ENCODE results near the gene ZPBP2.
A peak's percentile ranks its signal among the peaks of the same experiment; 100 is the strongest.
"Not testable (repeated sequence)": the region's sequence is repeated elsewhere in the genome, so short reads cannot be mapped to it uniquely, and the experiment has no call there.

ZPBP2 gene

GRCh38 chr17:39871801-39872200, 3.8 kb downstream of the ZPBP2 start:
- no peak for DNase-seq (ENCODE audit: low read depth)
- TF ChIP-seq MAX (IDR thresholded peaks at IDR 0.05; ENCODE audit: low read depth, low read length) (no peak), POLR2A (IDR thresholded peaks at IDR 0.05; ENCODE audit: extremely low read depth, insufficient read length) (no peak), MYC (IDR thresholded peaks at IDR 0.05; ENCODE audit: low read depth, low read length) (no peak)
- TF ChIP-seq, protein P1, sequence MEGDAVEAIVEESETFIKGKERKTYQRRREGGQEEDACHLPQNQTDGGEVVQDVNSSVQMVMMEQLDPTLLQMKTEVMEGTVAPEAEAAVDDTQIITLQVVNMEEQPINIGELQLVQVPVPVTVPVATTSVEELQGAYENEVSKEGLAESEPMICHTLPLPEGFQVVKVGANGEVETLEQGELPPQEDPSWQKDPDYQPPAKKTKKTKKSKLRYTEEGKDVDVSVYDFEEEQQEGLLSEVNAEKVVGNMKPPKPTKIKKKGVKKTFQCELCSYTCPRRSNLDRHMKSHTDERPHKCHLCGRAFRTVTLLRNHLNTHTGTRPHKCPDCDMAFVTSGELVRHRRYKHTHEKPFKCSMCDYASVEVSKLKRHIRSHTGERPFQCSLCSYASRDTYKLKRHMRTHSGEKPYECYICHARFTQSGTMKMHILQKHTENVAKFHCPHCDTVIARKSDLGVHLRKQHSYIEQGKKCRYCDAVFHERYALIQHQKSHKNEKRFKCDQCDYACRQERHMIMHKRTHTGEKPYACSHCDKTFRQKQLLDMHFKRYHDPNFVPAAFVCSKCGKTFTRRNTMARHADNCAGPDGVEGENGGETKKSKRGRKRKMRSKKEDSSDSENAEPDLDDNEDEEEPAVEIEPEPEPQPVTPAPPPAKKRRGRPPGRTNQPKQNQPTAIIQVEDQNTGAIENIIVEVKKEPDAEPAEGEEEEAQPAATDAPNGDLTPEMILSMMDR (IDR thresholded peaks at IDR 0.05; ENCODE audit: low read depth, low read length) = no peak

GRCh38 chr17:39872751-39873150, 4.7 kb downstream of the ZPBP2 start:
- peak; percentile 53 for DNase-seq (ENCODE audit: low read depth)
- TF ChIP-seq POLR2A (IDR thresholded peaks at IDR 0.05; ENCODE audit: extremely low read depth, insufficient read length) (no peak), MYC (IDR thresholded peaks at IDR 0.05; ENCODE audit: low read depth, low read length) (peak; percentile 73; the same call in 1 of the 2 replicates), MAX (IDR thresholded peaks at IDR 0.05; ENCODE audit: low read depth, low read length) (peak; percentile 67)
- TF ChIP-seq, protein P1 (IDR thresholded peaks at IDR 0.05; ENCODE audit: low read depth, low read length) = no peak
- H3K4me3 ChIP-seq (ENCODE audit: low read depth, low read length) = no peak overlapping the region

More at GRCh38 chr17:39871801-39872200, 3.8 kb downstream of the ZPBP2 start:
- H3K4me3 ChIP-seq (ENCODE audit: low read depth, low read length) = no peak overlapping the region

DNA sequence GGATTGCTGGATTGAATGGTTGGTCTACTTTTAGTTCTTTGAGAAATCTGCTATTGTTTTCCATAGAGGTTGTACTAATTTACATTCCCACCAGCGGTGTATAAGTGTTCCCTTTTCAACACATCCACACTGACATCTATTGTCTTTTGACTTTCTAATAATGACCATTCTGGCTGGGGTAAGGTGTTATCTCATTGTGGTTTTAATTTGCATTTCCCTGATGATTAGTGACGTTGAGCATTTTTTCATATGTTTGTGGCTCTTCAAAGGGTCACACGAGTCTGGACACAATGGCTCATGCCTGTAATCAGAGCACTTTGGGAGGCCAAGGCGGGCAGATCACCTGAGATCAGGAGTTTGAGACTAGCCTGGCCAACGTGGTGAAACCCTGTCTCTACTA, 18.1 kb downstream of the ZPBP2 start:
- DNase-seq (ENCODE audit: low read depth) = not testable (repeated sequence)

DNA sequence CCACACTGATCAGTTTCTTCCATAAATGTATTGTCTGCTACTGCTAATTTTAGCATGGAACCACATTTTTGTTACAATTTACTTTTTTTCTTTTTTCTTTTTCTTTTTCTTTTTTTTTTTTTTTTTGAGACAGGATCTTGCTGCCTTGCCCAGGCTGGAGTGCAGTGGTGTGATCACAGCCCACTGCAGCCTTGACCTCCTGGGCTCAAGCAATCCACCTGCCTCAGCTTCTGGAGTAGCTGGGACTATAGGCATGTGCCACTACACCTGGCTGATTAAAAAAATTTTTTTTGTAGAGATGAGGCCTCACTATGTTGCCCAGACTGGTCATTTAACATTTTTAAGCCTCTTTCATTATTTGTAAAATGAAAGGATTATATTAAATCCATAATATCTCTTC, 19.1 kb downstream of the ZPBP2 start:
- H3K4me3 ChIP-seq (ENCODE audit: low read depth, low read length) = no peak overlapping the region
- no peak for DNase-seq (ENCODE audit: low read depth)
- TF ChIP-seq POLR2A (IDR thresholded peaks at IDR 0.05; ENCODE audit: extremely low read depth, insufficient read length) (no peak), MYC (IDR thresholded peaks at IDR 0.05; ENCODE audit: low read depth, low read length) (no peak), MAX (IDR thresholded peaks at IDR 0.05; ENCODE audit: low read depth, low read length) (no peak)
- TF ChIP-seq, protein P1 (IDR thresholded peaks at IDR 0.05; ENCODE audit: low read depth, low read length) = no peak

More for the DNA sequence above, 18.1 kb downstream of the ZPBP2 start:
- H3K4me3 ChIP-seq (ENCODE audit: low read depth, low read length) = not testable (repeated sequence)

GRCh38 chr17:39889200-39889599, 21.2 kb downstream of the ZPBP2 start:
- TF ChIP-seq MAX (IDR thresholded peaks at IDR 0.05; ENCODE audit: low read depth, low read length) (no peak), POLR2A (IDR thresholded peaks at IDR 0.05; ENCODE audit: extremely low read depth, insufficient read length) (no peak), MYC (IDR thresholded peaks at IDR 0.05; ENCODE audit: low read depth, low read length) (no peak)
- TF ChIP-seq, protein P1 (IDR thresholded peaks at IDR 0.05; ENCODE audit: low read depth, low read length) = no peak
- DNase-seq (ENCODE audit: low read depth) = no peak

GRCh38 chr17:39894681-39895376, 26.8 kb downstream of the ZPBP2 start:
- TF ChIP-seq POLR2A (IDR thresholded peaks at IDR 0.05; ENCODE audit: extremely low read depth, insufficient read length) = no peak
- TF ChIP-seq, protein P1 (IDR thresholded peaks at IDR 0.05; ENCODE audit: low read depth, low read length) = no peak
- TF ChIP-seq MAX (IDR thresholded peaks at IDR 0.05; ENCODE audit: low read depth, low read length) = no peak
- no peak for TF ChIP-seq MYC (IDR thresholded peaks at IDR 0.05; ENCODE audit: low read depth, low read length)
- no peak overlapping the region for H3K4me3 ChIP-seq (ENCODE audit: low read depth, low read length)
- peak; percentile 30 for DNase-seq (ENCODE audit: low read depth)

More at GRCh38 chr17:39889200-39889599, 21.2 kb downstream of the ZPBP2 start:
- no peak overlapping the region for H3K4me3 ChIP-seq (ENCODE audit: low read depth, low read length)
